GM18873 (cell line): ENCODE data around the gene ANKRD44.

Source experiments
- ATAC-seq: cut with Tn5 transposase; IDR thresholded peaks from one replicate; pipeline ENCODE4 v1.9.1; 2021; ENCODE audit warnings: mild to moderate bottlenecking, moderate library complexity, moderate number of reproducible peaks; ENCODE audit not compliant: unreplicated experiment, low FRiP score

ANKRD44 gene

GRCh38 chr2:197158591-197159550 is 151.7 kb downstream of the ANKRD44 start:
- ATAC-seq = no peak

DNA sequence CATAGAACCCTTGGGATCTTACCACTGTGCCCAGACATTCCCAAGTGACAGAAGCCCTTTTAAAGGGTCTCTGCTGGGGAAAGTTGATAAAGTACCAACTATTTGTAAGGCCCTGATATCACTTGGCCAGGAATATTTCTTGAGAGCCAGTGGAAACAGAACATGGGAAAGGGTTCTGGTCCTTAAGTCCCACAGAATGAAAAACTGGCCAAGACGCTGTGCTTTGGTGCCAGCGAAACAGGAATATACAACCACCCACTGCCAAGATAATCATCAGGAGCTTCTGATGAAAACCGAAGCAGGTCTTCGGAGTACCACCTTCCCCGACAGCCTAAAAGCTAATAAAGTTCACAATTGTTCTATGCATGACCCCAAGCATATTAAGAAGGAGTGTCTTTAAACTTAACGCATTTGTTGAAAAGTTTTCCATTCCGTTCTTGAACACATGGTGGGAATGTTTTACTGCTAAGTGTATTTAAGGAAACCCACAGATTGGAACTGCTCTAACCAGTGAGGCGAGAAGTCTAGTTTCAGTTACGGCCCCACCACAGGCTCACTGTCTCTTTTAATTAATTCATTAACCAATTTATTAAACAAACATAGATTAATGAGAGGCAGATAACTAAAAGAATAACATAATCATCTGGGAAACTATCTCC is 152.6 kb downstream of the ANKRD44 start:
- no peak for ATAC-seq

DNA sequence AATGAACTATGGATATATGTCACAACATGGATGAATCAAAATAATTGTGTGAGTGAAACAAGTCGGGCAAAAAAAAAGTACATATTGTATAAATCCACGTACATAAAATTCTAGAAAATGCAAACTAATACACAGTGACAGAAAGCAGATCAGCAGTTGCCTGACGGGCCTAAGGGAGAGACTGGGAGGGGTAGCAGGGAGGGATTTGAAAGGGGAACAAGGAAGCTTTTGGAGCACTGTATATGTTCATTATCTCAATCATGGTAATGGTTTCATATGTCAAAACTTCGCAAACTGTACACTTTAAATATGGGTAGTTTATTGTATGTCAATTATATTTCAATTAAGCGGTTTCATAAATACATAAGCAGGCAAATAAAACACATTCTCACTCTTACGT is 153.8 kb downstream of the ANKRD44 start:
- ATAC-seq = no peak

DNA sequence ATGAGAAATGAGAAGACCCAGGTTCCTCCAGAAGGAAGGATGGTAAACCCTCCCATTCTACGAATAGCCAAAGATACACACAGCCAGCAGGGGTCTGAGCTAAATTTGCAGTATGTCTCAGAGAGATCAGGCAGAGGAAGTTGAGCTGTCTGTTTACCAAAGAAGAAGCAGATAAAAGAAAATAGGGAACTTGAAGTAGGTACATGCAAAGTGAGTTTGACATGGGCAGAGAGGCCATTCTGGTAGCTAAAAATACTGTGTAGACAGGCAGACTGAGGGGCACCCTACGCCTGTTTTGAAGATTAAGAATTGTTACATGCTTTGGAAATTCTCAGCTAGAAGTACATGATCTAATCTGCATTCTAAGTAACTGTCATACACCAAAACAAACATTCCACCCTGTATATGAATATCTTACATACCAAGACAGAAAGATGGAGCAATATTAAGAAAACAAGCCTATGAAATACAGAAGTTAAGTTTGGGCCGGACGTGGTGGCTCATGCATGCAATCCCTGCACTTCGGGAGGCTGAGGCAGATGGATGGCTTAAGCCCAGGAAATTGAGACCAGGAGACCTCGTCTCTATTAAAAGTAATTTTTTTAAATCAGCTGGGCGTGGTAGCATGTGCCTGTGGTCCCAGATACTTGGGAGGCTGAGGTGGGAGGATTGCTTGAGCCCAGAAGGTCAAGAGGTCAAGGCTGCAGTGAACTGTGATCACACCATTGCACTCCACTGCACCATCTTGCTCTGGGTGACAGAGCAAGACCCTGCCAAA is 157.9 kb downstream of the ANKRD44 start:
- peak; percentile 87 for ATAC-seq

DNA sequence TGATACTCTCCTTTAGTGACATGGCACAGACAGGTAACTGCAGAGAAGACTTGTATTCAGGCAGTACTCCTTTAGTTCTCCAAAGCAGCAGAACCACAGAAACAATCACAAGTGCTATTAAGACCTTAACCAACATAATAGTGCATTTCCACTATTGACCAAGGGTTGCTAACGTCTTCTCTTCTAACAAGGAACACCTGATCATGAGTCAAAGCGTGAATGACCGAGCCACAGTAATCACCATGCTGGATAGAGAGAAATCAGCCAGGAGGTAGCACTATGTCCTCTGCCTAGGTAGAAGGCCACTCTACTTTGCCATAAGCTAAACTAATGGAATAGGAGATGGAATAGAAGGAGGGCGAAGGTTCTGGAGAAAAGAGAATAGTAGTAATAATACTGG is 161.0 kb downstream of the ANKRD44 start:
- ATAC-seq = peak; percentile 28

DNA sequence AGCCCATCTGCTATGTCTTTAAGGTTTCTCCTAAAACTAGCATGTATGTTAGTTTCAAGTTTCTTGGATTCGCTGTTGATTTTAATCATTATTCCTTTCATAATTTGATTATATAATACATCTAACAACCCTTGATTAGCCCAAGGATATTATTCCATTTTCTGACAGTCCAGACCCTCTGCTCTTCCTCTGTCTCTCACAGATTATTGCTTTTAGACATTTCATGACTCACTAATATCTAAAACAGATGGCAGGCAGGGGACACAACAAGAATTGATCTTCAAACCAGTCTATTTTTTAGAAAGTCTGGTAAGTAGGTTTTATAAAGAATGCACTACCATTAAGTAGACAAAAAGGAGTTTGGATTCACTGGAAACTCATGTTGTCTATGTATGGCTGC is 162.2 kb downstream of the ANKRD44 start:
- no peak for ATAC-seq

DNA sequence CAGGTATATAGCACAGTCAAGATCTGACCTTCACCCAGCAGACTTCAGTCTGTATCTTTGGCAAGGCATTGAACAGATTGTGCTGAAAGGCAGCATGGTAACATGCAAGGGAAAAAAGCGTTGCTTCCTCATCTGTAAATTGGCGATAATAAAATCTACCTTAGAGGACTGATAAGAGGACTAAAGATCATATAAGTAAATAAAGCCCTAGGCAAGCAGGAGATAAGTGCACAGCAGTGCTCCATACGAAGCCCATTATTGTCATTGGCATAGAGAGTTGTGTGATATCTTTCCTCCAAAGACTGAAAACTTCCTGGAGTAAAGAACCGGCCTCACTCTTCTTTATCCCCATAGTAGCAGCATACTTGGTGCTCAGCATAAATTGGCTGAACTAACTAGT is 162.6 kb downstream of the ANKRD44 start:
- no peak for ATAC-seq

- ATAC-seq = no peak
These were observed 163.6 kb downstream of the ANKRD44 start for GRCh38 chr2:197146995-197147394.

DNA sequence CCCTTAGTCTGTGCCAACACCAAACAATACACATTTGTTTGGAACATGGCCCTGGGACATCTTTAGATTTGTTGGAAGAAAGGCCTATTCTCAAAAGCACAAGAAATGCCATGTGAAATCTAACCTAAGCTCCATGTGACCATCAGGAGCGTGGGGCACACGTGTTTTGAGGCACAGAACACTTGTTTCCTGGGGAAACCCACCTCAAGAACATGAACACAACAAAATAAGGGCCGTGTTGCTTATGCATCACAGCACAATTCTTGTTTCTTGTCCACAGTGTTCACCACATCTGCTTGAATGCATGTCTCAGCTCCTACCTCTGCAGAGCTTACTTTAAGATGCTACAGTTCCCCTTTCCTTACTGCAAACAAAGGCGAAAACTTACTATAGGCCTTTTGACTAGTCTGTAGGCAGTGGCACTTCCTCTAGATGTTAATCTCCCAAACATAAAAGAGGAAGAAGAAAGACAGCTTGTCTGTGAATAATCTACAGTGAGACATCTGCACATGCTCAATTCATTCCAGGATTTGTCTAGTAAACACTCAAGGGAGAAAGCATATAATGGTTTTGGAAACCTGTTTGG is 165.0 kb downstream of the ANKRD44 start:
- ATAC-seq = peak; percentile 95

DNA sequence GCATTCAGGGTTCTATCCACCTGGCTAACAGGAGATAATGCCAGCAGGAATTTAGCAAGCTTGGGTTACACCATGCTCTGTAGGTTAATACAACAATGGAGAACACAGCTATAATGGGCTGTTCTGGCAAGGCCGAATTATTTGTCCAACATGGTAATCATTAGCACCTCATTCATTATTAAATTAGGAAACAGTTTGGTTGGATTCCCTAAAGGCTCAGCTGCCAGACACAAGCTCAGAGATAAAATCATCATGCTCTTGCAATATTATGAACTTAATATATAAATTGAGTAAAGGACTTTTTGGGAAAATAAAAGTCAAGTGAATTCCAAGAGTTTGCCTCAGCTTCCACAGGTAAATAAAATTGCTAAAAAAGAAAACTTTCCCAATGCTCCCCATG is 166.4 kb downstream of the ANKRD44 start:
- ATAC-seq = no peak

- no peak for ATAC-seq
These were observed 168.7 kb downstream of the ANKRD44 start for GRCh38 chr2:197141702-197142473.

GRCh38 chr2:197140045-197140444 is 170.5 kb downstream of the ANKRD44 start:
- no peak for ATAC-seq

DNA sequence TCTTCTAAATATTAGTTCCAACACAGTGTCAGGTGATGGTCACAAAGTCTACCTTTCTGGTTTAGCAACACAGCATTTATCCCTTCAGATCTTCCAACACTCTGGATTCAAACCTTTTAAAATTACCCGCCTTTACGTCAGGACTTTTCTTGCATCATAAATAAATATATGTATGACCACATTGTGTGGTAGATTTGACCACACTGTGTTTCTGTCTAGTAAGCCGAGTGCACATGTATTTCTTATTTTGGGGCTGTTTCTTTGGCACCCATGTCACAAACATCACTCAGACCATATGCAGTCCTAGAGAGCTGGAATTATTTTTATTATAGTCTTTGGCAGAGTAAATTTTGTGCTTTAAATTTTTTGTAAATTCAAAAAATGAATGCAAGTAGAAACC is 172.1 kb downstream of the ANKRD44 start:
- no peak for ATAC-seq

- ATAC-seq = no peak
These were observed 172.6 kb downstream of the ANKRD44 start for GRCh38 chr2:197137826-197138477.

- no peak for ATAC-seq
These were observed 173.3 kb downstream of the ANKRD44 start for GRCh38 chr2:197137231-197137630.

DNA sequence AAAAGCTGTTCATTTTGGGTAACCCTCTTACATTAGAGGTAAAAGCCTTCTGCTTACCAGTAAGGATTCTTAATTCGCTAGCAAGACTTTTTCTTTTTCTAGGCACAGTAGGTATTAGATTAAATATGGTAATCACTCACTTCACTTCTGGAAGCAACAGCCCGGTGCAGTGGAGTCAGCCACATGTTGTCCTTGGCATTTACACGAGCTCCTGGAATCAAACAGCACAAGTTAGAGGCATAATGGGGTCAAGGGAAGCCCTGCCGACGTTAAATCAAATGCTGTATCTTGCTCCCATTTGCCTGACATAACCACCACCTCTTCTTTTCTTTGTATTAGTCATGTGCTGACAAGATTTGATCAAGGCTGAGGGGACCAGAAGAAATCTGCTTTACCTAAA is 174.1 kb downstream of the ANKRD44 start:
- no peak for ATAC-seq

GRCh38 chr2:197135806-197136205 is 174.8 kb downstream of the ANKRD44 start:
- no peak for ATAC-seq

DNA sequence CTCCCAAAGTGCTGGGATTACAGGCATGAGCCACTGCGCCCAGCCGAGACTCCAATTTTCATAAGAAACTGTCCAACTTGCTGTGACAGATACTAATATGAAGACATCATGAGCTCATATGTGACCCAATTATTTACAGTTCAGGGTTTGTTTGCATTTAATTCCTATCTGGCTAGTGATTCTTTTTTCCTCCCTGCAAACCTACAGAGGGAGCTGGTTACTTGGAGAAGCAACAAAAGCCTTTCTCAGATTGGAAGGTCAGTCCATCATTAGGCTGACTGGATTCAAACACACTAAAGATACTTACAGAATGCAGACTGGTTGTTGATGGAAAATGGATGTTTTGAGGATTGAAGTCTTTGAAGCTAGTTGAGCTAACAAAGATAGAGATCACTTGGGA is 176.4 kb downstream of the ANKRD44 start:
- ATAC-seq = no peak

GRCh38 chr2:197131558-197131855 is 179.1 kb downstream of the ANKRD44 start:
- peak; percentile 47 for ATAC-seq

DNA sequence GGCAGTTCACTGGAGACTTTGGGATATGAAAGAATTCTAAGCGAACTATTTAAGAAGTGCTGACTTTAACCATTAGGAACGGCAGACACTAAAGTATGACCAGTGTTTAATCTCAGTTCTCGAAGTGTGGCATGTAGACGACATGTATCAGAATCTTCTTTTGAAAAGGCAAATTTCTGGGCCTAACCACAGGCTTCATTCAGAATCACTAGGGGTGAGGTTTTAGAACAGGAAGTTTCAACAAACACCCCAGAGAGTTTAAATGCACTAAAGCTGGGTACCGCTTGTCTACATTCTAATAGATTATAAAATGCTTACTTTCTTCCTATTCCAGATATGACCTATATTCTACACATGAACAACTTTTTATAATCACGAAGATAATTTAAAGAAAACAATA is 180.3 kb downstream of the ANKRD44 start:
- ATAC-seq = peak; percentile 82
